Lower leg skin (tissue), 3 donors: Measurements from ENCODE around the gene TYMP.

Experiments used
- POLR2A ChIP-seq, 2 donors: fragments of 450-650 bp; IDR thresholded peaks; one replicate each; pipeline ENCODE4 v1.6.1; 2016 to 2017; ENCODE audit warnings: antibody characterized with exemption in 2 of 2, mild to moderate bottlenecking in 1 of 2, moderate library complexity in 1 of 2
- TF ChIP-seq, protein P1 (sequence below), 3 donors: fragments of 450-650 bp; IDR thresholded peaks; one replicate each; pipeline ENCODE4 v1.5.1; 2016; ENCODE audit warnings: antibody characterized with exemption in 3 of 3, mild to moderate bottlenecking in 3 of 3, moderate library complexity in 2 of 3

- TF ChIP-seq, protein P1, sequence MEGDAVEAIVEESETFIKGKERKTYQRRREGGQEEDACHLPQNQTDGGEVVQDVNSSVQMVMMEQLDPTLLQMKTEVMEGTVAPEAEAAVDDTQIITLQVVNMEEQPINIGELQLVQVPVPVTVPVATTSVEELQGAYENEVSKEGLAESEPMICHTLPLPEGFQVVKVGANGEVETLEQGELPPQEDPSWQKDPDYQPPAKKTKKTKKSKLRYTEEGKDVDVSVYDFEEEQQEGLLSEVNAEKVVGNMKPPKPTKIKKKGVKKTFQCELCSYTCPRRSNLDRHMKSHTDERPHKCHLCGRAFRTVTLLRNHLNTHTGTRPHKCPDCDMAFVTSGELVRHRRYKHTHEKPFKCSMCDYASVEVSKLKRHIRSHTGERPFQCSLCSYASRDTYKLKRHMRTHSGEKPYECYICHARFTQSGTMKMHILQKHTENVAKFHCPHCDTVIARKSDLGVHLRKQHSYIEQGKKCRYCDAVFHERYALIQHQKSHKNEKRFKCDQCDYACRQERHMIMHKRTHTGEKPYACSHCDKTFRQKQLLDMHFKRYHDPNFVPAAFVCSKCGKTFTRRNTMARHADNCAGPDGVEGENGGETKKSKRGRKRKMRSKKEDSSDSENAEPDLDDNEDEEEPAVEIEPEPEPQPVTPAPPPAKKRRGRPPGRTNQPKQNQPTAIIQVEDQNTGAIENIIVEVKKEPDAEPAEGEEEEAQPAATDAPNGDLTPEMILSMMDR (IDR thresholded peaks at IDR 0.05), result no peak
- TF ChIP-seq POLR2A (IDR thresholded peaks at IDR 0.05), result no peak
These were observed 10.6 kb upstream of the TYMP start for GRCh38 chr22:50540381-50540780.
